Naive thymus-derived CD4-positive, alpha-beta T cell (primary cell): Measurements from ENCODE around the gene MZB1. TPM values are rescaled to one million over a fixed set of nuclear protein-coding genes. Genes with fewer than 3 reads are reported as not detected.

Source experiments
- ATAC-seq: fragments of 150-1000 bp; cut with Tn5 transposase; 2 replicates; pipeline ENCODE4 v1.10.0; 2021; ENCODE audit warnings: mild to moderate bottlenecking, moderate library complexity
- CTCF ChIA-PET: fragments of 350-600 bp; sonication (Branson Sonifier 250); formaldehyde crosslinking; loops from one replicate; lab custom pipeline; 2021; ENCODE audit warnings: antibody characterized with exemption; lab: Charles Lee
- POLR2A ChIA-PET: fragments of 350-600 bp; sonication (Branson Sonifier 250); formaldehyde crosslinking; loops from one replicate; lab custom pipeline; 2021; ENCODE audit warnings: antibody characterized with exemption, inconsistent platforms; lab: Charles Lee
- DNase-seq, 9 donors: peaks; one replicate each; pipeline versions ENCODE4 v3.0.0 to v3.0.0-alpha.2; 2020 to 2022; ENCODE audit warnings: mixed read lengths in 1 of 9
- H3K27ac ChIP-seq: one replicate; pipeline ENCODE4 v1.7.0; 2013; ENCODE audit warnings: mild to moderate bottlenecking, low read depth, low read length, moderate library complexity
- H3K27me3 ChIP-seq, 2 donors: one replicate each; pipeline ENCODE4 v1.7.0; 2013; ENCODE audit warnings: low read length in 2 of 2, mild to moderate bottlenecking in 2 of 2, moderate library complexity in 2 of 2; ENCODE audit not compliant: control insufficient read depth in 2 of 2, insufficient read depth in 2 of 2
- H3K36me3 ChIP-seq, 3 experiments: 1 replicate in 2 of 3; 2 replicates in 1 of 3; pipeline ENCODE4 v1.7.0; 2013; ENCODE audit warnings: low read length in 3 of 3, mild to moderate bottlenecking in 3 of 3, moderate library complexity in 1 of 3; ENCODE audit not compliant: insufficient read depth in 3 of 3, control insufficient read depth in 2 of 3
- H3K4me1 ChIP-seq, 2 donors: one replicate each; pipeline ENCODE4 v1.7.0; 2013; ENCODE audit warnings: low read length in 2 of 2, mild to moderate bottlenecking in 2 of 2, moderate library complexity in 1 of 2; ENCODE audit not compliant: control insufficient read depth in 2 of 2, insufficient read depth in 2 of 2
- H3K4me3 ChIP-seq: 2 replicates; pipeline ENCODE4 v1.7.0; 2013; ENCODE audit warnings: mild to moderate bottlenecking, low read length
- H3K9me3 ChIP-seq, 3 experiments: 1 replicate in 2 of 3; 2 replicates in 1 of 3; pipeline ENCODE4 v1.7.0; 2013; ENCODE audit warnings: low read length in 3 of 3; ENCODE audit not compliant: control insufficient read depth in 2 of 3
- H3K27ac Mint-ChIP-seq, 9 donors: one replicate each; pipeline ENCODE4 v1.8.0; 2020 to 2022; ENCODE audit warnings: mixed read lengths in 9 of 9, mild to moderate bottlenecking in 8 of 9, moderate library complexity in 5 of 9, inconsistent platforms in 2 of 9
- H3K27me3 Mint-ChIP-seq, 5 donors: one replicate each; pipeline ENCODE4 v1.8.0; 2021 to 2022; ENCODE audit warnings: mixed read lengths in 5 of 5, mild to moderate bottlenecking in 1 of 5
- H3K36me3 Mint-ChIP-seq, 5 donors: one replicate each; pipeline ENCODE4 v1.8.0; 2020 to 2022; ENCODE audit warnings: mixed read lengths in 5 of 5, mild to moderate bottlenecking in 3 of 5, inconsistent platforms in 1 of 5
- H3K4me1 Mint-ChIP-seq, 7 donors: one replicate each; pipeline ENCODE4 v1.8.0; 2020 to 2022; ENCODE audit warnings: mixed read lengths in 7 of 7, mild to moderate bottlenecking in 3 of 7, inconsistent platforms in 1 of 7
- H3K4me3 Mint-ChIP-seq, 10 donors: one replicate each; pipeline ENCODE4 v1.8.0; 2020 to 2022; ENCODE audit warnings: mild to moderate bottlenecking in 10 of 10, mixed read lengths in 10 of 10, moderate library complexity in 6 of 10, inconsistent platforms in 2 of 10
- H3K9me3 Mint-ChIP-seq, 11 donors: one replicate each; pipeline ENCODE4 v1.8.0; 2020 to 2022; ENCODE audit warnings: mixed read lengths in 11 of 11, mild to moderate bottlenecking in 4 of 11, inconsistent platforms in 1 of 11, moderate library complexity in 1 of 11
- intact Hi-C, 2 donors: fragments of 100-400 bp; cut with micrococcal nuclease; formaldehyde crosslinking; loops; one replicate each; pipeline ENCODE4 v1.15.1; 2023
- polyA plus RNA-seq, 2 donors: library from polyadenylated mRNA; unstranded; fragments of 300-500 nt; fragmentation: Illumina TruSeq; gene quantifications; one replicate each; pipeline ENCODE4 v1.2.3, GENCODE V29; 2021
- total RNA-seq, 6 experiments: library from RNA in 5 of 6; stranded (reverse) in 5 of 6; gene quantifications; 1 replicate in 5 of 6; 2 replicates in 1 of 6; pipeline ENCODE4 v1.2.3 and lab custom pipeline; 2021 to 2026

MZB1 gene, protein sequence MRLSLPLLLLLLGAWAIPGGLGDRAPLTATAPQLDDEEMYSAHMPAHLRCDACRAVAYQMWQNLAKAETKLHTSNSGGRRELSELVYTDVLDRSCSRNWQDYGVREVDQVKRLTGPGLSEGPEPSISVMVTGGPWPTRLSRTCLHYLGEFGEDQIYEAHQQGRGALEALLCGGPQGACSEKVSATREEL
- total RNA-seq: 10 to 100 TPM in 3 of 5 experiments, under 1 TPM in 2; 0.60 to 70.6 (median 12.8) TPM
- polyA plus RNA-seq: under 1 TPM; 0.25 to 0.80 TPM
- 0.40 reads per million for total RNA-seq (lab: John Stamatoyannopoulos, UW)

DNA sequence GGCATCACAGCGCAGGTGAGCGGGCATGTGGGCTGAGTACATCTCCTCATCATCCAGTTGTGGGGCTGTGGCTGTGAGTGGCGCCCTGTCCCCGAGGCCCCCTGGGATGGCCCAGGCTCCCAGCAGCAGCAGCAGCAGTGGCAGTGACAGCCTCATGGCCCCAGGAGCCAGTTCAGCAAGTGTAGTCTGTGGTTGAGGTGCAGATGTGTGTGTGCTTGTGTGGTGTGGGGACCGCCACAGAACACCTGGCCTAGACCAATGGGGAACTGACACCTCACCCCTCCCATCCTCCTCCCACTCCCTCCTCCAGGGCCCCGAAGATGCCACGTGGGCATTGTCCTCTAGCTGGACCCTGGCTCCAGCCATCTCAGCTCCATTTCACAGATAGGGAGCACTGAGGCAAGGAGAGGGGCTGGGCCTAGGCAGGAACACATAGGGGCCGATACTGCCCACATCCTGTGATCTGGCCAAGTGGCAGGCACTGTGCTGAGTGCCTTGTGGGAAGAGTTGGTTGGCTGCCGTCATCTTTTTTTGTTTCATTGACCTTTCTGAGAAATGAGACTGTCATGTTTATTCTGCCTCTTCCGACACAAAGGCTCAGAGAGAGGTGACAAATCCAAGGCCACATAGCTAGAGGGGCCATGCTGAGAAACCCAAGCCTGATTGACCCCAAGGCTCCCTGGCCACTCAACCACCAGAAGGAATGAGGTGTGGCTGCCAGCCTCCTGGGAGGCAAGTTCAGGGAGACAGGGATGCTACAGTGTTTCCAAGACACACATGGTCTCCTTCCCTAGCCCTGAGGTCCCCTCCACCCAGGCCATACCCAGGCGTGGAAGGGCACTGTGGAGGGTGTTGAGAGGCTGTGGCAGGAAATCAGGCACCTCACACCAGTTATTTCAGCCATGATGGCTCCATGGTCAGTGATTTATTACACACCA lies at the start of gene MZB1:
Gene MZB1, minus strand, starts transcription at position 213 of the 938 bp plus-strand sequence. Its CDS starts 57 bp downstream, at position 156.
- Mint-ChIP-seq H3K4me1 (peaks cover 24 to 64% (median 43%) of the 10 kb centered on the region in 7 donors), H3K36me3 (peaks cover 0 to 14% (median 0%) of the 10 kb centered on the region in 5 donors), H3K4me3 (peak within 1 kb of the TSS in 4 of 10 donors; percentile 1 to 96 (median 64)), H3K27me3 (no peaks in the 10 kb centered on the region), H3K27ac (peak within 1 kb of the TSS in 3 of 9 donors; percentile 9 to 99 (median 74)), H3K9me3 (no peaks in the 10 kb centered on the region)
- ATAC-seq (peak; percentile 53), DNase-seq (peak in 1 of 9 donors; percentile 76)
- Histone ChIP-seq H3K36me3 (peaks cover 0 to 6% (median 0%) of the 10 kb centered on the region in 3 experiments), H3K4me3 (no peak within 1 kb of the TSS), H3K9me3 (no peaks in the 10 kb centered on the region), H3K27ac (no peak within 1 kb of the TSS), H3K27me3 (no peaks in the 10 kb centered on the region), H3K4me1 (peaks cover 9 to 34% of the 10 kb centered on the region in 2 donors)
- ChIA-PET POLR2A (interaction anchor here (4.6 kb wide), 1 partner anchor 13 kb away, joined by 24 read pairs; the partner anchor contains the start of gene SPATA24), CTCF (interaction anchor here (1.0 kb wide), 2 partner anchors 474 to 820 kb away, joined by 3 read pairs; no protein-coding TSS in a partner anchor)
- intact Hi-C loops: loop anchor here (1.0 to 10.0 kb wide), 4 partner anchors 171 to 925 kb away; partner anchors contain the start of genes CTNNA1 (in 1 of the 2), EGR1 (in 1 of the 2) and UBE2D2 (in 1 of the 2)

DNA sequence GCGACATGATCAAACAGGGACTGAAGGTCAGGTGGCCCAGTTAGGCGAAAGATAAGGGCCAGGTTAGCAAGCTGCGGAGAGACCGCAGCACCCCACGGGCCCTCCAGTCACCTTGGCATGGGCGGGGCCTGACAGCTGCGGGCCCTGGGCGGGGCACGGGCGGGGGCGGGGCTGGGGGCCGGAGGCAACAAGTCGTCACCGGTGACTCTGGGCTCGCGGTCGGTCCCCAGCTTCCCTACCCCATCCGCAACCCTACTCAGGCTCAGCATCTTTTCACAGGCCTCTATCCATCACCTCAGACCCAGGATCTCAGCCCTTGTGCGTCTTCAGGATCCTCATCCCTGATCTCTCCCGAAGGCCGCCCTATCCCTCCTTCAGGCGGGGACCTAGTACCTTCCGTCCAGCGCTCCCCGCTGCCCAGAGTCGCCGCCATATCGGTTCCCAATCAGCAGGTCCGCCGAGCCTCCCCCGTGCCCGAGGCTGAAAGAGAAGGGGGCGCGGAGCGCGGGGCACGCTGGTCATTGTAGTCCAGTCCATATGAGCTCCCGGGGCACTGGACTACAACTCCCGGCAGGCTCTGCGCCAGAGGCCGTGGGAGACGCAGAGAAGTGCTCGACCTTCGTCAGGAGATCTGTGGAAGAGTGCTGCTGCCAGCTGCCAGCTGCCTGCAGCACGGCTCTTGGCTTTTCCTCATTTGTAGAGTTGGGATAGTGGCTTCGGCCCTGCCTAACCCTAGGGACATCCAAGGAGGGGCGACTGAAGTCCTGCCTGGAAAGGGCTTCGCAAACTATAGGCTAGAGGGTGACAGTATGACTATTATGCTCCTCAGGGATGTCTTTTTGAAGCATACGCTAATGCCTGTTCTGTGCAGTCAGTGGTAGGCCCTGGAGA lies 49.5 kb upstream of the MZB1 start, which contains the start of gene DNAJC18:
Gene DNAJC18, minus strand, starts transcription at position 513 of the 891 bp plus-strand sequence. Its CDS starts 80 bp downstream, at position 433.
- ATAC-seq (peak; percentile 96), DNase-seq (peak; percentile 71 to 90 (median 85))
- intact Hi-C loops: loop anchor here (1.0 to 5.0 kb wide), 13 partner anchors 17 to 308 kb away; partner anchors contain the start of genes SPATA24 (in 2 of the 2), STING1 (in 2 of the 2), UBE2D2 (in 2 of the 2) and MATR3 (in 1 of the 2)
- H3K9me3 Mint-ChIP-seq: no peaks in the 10 kb centered on the region
- Histone ChIP-seq H3K9me3 (no peaks in the 10 kb centered on the region), H3K36me3 (peaks cover 0 to 3% (median 0%) of the 10 kb centered on the region in 3 experiments), H3K4me1 (peaks cover 15 to 26% of the 10 kb centered on the region in 2 donors), H3K4me3 (peak within 1 kb of the TSS; percentile 86), H3K27ac (peak within 1 kb of the TSS; percentile 100), H3K27me3 (no peaks in the 10 kb centered on the region)
- POLR2A ChIA-PET: interaction anchor here (0.5 to 5.1 kb wide), 26 partner anchors 9 to 146 kb away, joined by 3 to 54 read pairs (median 4); partner anchors contain the start of genes MATR3, PAIP2, SMIM33 and SPATA24
- peaks cover 23 to 64% (median 45%) of the 10 kb centered on the region in 7 donors for H3K4me1 Mint-ChIP-seq
- H3K36me3 Mint-ChIP-seq: peaks cover 0 to 14% (median 8%) of the 10 kb centered on the region in 5 donors
- CTCF ChIA-PET: interaction anchor here (1.2 to 8.1 kb wide), 5 partner anchors 14 to 75 kb away, joined by 3 to 60 read pairs (median 5); partner anchors contain the start of genes ECSCR and STING1
- H3K27me3 Mint-ChIP-seq: no peaks in the 10 kb centered on the region
- H3K4me3 Mint-ChIP-seq: peak within 1 kb of the TSS; percentile 84 to 99 (median 98)
- peak within 1 kb of the TSS; percentile 96 to 100 (median 99) for H3K27ac Mint-ChIP-seq

DNA sequence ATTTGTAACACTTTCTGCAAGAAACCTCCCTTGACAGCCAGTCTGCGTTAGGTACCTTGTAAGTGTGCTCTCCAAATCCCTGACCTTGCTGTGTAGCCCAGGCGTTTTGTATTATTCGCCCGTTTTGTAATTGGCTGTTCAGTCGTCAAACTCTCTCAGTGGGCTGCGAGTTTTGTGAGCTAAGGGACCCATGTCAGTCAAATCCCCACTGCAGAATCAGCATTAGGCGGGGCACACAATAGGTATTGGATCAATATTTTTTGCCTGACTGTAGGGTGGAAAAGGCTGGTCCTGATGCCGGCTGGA lies 48.9 kb upstream of the MZB1 start:
- no peak for ATAC-seq
- Mint-ChIP-seq H3K27me3 (no peaks in the 10 kb centered on the region), H3K9me3 (no peaks in the 10 kb centered on the region), H3K27ac (peak overlapping the region; percentile 96 to 100 (median 99)), H3K4me3 (peak overlapping the region; percentile 78 to 99 (median 98)), H3K4me1 (peaks cover 19 to 58% (median 39%) of the 10 kb centered on the region in 7 donors), H3K36me3 (peaks cover 0 to 17% (median 8%) of the 10 kb centered on the region in 5 donors)
- no peak for DNase-seq
- peak overlapping the region; percentile 100 for H3K27ac ChIP-seq
- ChIA-PET POLR2A (interaction anchor here (0.5 to 5.1 kb wide), 18 partner anchors 8 to 145 kb away, joined by 3 to 54 read pairs (median 6); partner anchors contain the start of genes MATR3, PAIP2, SMIM33 and STING1), CTCF (interaction anchor here (0.7 to 8.1 kb wide), 7 partner anchors 13 to 99 kb away, joined by 3 to 60 read pairs (median 5); partner anchors contain the start of genes ECSCR and STING1)
- peaks cover 0 to 3% (median 0%) of the 10 kb centered on the region in 3 experiments for H3K36me3 ChIP-seq
- intact Hi-C loops: loop anchor here (1.0 to 5.0 kb wide), 13 partner anchors 16 to 309 kb away; partner anchors contain the start of genes SPATA24 (in 2 of the 2), STING1 (in 2 of the 2), UBE2D2 (in 2 of the 2) and MATR3 (in 1 of the 2)
- no peaks in the 10 kb centered on the region for H3K27me3 ChIP-seq
- no peaks in the 10 kb centered on the region for H3K9me3 ChIP-seq
- H3K4me3 ChIP-seq: no peak overlapping the region
- H3K4me1 ChIP-seq: peaks cover 10 to 20% of the 10 kb centered on the region in 2 donors

DNA sequence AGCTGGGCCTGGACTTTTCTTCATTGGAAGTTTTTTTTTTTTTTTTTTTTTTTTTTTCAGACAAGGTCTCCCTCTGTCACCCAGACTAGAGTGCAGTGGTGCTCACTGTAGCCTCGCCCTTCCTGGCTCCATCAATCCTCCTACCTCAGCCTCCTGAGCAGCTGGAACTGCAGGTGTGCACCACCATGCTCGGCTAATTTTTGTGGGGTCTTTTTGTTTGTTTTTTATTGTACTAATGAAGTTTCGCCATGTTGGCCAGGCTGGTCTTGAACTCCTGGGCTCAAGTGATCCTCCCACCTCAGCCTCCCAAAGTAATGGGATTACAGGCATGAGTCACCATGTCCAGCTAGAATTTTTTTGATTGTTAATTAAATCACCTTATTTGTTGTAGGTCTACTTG lies 46.0 kb upstream of the MZB1 start:
- ATAC-seq: no peak
- H3K9me3 Mint-ChIP-seq: no peaks in the 10 kb centered on the region
- DNase-seq: no peak
- no peak overlapping the region for H3K27ac ChIP-seq
- peaks cover 0 to 15% (median 8%) of the 10 kb centered on the region in 5 donors for H3K36me3 Mint-ChIP-seq
- CTCF ChIA-PET: interaction anchor here (1.2 to 4.5 kb wide), 4 partner anchors 12 to 78 kb away, joined by 4 to 30 read pairs (median 8); partner anchors contain the start of gene STING1
- intact Hi-C loops: loop anchor here in 1 of 2 donors (5.0 kb wide), 1 partner anchor 312 kb away; no protein-coding TSS in a partner anchor
- peaks cover 13 to 35% (median 24%) of the 10 kb centered on the region in 7 donors for H3K4me1 Mint-ChIP-seq
- no peaks in the 10 kb centered on the region for H3K27me3 Mint-ChIP-seq
- H3K27ac Mint-ChIP-seq: no peak overlapping the region
- H3K9me3 ChIP-seq: no peaks in the 10 kb centered on the region
- H3K4me3 Mint-ChIP-seq: no peak overlapping the region
- H3K4me3 ChIP-seq: no peak overlapping the region
- peaks cover 10 to 13% of the 10 kb centered on the region in 2 donors for H3K4me1 ChIP-seq
- POLR2A ChIA-PET: interaction anchor here (0.6 to 1.6 kb wide), 5 partner anchors 11 to 154 kb away, joined by 3 to 6 read pairs (median 4); no protein-coding TSS in a partner anchor
- H3K36me3 ChIP-seq: peaks cover 0 to 3% (median 0%) of the 10 kb centered on the region in 3 experiments
- no peaks in the 10 kb centered on the region for H3K27me3 ChIP-seq

DNA sequence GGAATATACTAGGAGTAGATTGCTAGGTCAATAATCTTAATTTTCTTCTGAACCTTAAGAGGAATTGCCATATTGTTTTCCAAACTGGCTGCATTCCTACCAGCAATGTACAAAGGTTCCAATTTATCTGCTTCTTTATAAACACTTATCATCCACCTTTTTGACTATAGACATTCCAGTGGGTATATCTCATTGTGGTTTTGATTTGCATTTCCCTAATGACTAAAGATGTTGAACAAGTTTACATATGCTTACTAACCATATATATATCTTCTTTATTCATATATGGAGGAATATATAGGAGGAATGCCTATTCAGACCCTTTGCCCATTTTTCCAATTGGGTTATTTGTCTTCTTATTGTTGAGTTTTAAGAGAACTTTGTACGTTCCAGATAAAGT lies 42.0 kb upstream of the MZB1 start:
- intact Hi-C loops: no loop called here
- no peaks in the 10 kb centered on the region for H3K27me3 Mint-ChIP-seq
- no peak overlapping the region for H3K4me3 Mint-ChIP-seq
- H3K9me3 Mint-ChIP-seq: no peaks in the 10 kb centered on the region
- H3K4me3 ChIP-seq: no peak overlapping the region
- H3K27me3 ChIP-seq: no peaks in the 10 kb centered on the region
- peak overlapping the region in 2 of 9 donors; percentile 20 to 51 for H3K27ac Mint-ChIP-seq
- POLR2A ChIA-PET: no interaction called here
- peaks cover 0 to 5% (median 0%) of the 10 kb centered on the region in 3 experiments for H3K36me3 ChIP-seq
- H3K27ac ChIP-seq: no peak overlapping the region
- no peak for DNase-seq
- CTCF ChIA-PET: interaction anchor here (1.7 kb wide), 1 partner anchor 9 kb away, joined by 6 read pairs; no protein-coding TSS in a partner anchor
- no peaks in the 10 kb centered on the region for H3K9me3 ChIP-seq
- peaks cover 0 to 21% (median 12%) of the 10 kb centered on the region in 7 donors for H3K4me1 Mint-ChIP-seq
- no peak for ATAC-seq
- H3K4me1 ChIP-seq: peaks cover 0 to 5% of the 10 kb centered on the region in 2 donors
- H3K36me3 Mint-ChIP-seq: peaks cover 0 to 21% (median 4%) of the 10 kb centered on the region in 5 donors
